Activated T-cell treated with anti-CD3 and anti-CD28 coated beads, Interleukin-2, amount 50 U/mL, for 1 hour (primary cell): Measurements from ENCODE around the gene PAK4.
"Not testable (repeated sequence)": the region's sequence is repeated elsewhere in the genome, so short reads cannot be mapped to it uniquely, and the experiment has no call there.

Experiments used
- DNase-seq: peaks from one replicate; pipeline ENCODE4 v3.0.0-alpha.2; 2020

PAK4 gene

GRCh38 chr19:39130337-39131254 lies 5.0 kb downstream of the PAK4 start:
- DNase-seq: no peak

GRCh38 chr19:39131255-39131755 lies 5.7 kb downstream of the PAK4 start:
- no peak for DNase-seq

- no peak for DNase-seq
Measured at GRCh38 chr19:39132344-39132969, 6.9 kb downstream of the PAK4 start.

- DNase-seq: no peak
Measured at GRCh38 chr19:39133431-39134270, 8.1 kb downstream of the PAK4 start.

GRCh38 chr19:39135701-39136100 lies 10.1 kb downstream of the PAK4 start:
- DNase-seq: no peak

- no peak for DNase-seq
Measured at GRCh38 chr19:39136225-39136940, 10.8 kb downstream of the PAK4 start.

- no peak for DNase-seq
Measured at GRCh38 chr19:39137131-39137530, 11.5 kb downstream of the PAK4 start.

- no peak for DNase-seq
Measured at GRCh38 chr19:39138221-39139211, 12.9 kb downstream of the PAK4 start.

- DNase-seq: no peak
Measured at GRCh38 chr19:39139305-39139874, 13.8 kb downstream of the PAK4 start.

- DNase-seq: no peak
Measured at GRCh38 chr19:39139971-39140453, 14.4 kb downstream of the PAK4 start.

- no peak for DNase-seq
Measured at GRCh38 chr19:39140594-39140993, 15.0 kb downstream of the PAK4 start.

- no peak for DNase-seq
Measured at GRCh38 chr19:39141929-39142328, 16.3 kb downstream of the PAK4 start.

- DNase-seq: no peak
Measured at GRCh38 chr19:39142630-39143029, 17.0 kb downstream of the PAK4 start.

- not testable (repeated sequence) for DNase-seq
Measured at GRCh38 chr19:39143757-39144289, 18.2 kb downstream of the PAK4 start.

GRCh38 chr19:39144290-39145071 lies 18.9 kb downstream of the PAK4 start:
- no peak for DNase-seq

- no peak for DNase-seq
Measured at GRCh38 chr19:39145180-39145953, 19.8 kb downstream of the PAK4 start.

- no peak for DNase-seq
Measured at GRCh38 chr19:39146091-39146490, 20.5 kb downstream of the PAK4 start.

GRCh38 chr19:39146686-39147450 lies 21.3 kb downstream of the PAK4 start:
- no peak for DNase-seq
